ENCODE results near the gene WFDC12.

Gene WFDC12

DNA sequence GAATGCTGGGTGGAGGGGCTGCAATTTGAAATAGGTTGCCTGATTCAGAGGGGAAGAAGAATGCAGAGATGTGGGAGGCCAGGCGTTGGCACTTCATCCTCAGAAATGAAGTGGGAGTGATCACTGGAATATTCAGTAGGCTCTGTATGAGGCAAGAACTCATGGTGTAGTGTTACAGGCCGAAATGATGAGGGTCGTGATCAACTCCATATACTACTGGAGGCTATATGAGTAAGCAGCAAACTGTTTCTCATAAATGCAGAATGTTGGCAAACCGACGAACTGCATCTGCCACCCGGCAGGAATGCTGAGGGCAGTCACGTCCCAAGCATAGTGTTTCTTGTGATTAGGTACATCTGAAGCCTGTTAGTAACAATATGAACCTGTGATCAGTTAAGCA is 36.0 kb downstream of the WFDC12 start:
- DNase-seq, result no peak

DNA sequence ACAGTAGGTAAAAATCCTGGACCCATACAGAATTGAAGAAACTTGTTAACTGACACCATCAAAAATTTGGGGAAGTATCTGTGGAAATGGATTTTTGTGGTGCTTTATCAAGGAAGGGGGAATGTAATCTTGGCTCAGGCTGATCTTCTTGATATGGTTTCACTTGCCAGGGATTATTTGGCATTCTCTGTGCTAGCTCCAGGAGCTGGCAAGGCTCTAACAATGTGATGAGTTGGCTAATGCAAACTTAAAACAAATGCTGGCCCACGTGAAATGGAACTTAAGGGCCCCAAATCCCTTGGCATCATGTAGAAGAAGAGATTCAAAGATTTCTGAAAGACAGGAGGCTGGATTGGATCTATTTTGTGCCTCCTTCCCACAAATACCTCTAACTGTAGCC is 36.5 kb downstream of the WFDC12 start:
- DNase-seq, result no peak

DNA sequence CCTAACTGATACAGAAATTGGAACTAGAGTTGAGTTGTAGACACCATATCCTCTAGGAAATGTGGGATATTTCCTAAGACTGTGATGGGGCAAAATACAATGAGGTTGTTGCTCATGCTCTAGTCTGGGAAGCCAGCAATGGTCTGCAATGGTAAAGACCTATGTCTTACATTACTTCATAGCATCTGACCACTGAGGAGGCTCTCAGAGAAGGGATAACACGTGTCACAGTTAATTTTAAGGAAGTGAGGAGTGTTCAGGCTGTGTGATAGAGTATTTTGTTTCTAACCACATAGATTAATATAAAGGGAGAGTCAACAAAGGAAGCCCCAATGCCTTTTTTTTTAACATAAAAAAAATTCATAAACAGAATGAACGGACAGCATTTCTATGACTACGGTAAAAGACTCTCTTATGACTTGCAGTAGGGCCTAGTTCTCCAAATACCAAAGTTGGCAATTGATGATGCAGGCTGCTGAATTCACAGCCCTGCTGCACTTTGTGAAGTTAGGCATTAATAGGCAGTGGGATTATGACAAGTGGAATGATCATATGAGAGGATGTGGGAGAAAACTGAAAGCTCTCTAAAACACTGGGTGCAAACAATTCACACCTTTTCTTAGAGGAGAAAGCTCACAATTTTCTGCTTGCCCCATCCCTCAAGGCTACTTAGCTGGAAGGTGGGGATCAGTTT is 37.0 kb downstream of the WFDC12 start:
- no peak for DNase-seq

DNA sequence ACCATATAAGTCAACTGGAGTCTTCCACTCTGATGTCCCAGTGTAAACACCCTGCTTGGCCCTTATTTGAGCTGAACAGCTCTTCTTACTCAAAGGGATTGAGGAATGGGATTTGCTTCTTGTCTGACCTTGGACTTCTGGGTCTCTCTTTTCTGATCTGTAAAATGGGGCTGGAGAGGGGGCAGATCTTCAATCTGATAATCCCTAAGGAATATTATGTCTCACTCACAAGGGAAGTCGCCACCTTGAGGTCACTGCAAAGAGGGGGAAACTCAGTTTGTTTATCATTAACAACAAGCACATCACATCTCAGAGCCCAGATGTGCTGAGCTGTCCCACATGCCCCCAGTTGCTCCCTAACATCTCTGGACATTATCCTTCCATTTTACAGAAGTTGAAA is 38.4 kb downstream of the WFDC12 start:
- DNase-seq, result no peak

DNA sequence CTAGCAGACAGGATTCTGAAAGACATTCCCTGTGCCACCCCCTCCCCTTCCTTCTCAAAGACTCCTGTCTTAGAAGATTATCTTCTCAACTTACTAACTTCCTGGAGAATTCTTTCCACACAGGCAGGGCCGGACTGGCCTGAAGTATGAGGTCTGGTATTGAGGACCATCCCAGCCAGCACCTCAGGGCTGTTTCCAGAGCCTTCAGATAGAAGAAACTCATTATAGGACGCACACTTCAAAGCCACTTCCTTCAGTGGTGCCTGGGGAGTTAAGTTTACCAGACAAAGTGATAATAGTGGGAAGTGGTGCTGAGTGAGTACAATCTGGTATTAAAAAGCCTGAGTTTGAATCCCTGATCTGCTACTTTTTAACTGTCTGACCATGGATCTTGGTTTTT is 39.0 kb downstream of the WFDC12 start:
- DNase-seq, result no peak

DNA sequence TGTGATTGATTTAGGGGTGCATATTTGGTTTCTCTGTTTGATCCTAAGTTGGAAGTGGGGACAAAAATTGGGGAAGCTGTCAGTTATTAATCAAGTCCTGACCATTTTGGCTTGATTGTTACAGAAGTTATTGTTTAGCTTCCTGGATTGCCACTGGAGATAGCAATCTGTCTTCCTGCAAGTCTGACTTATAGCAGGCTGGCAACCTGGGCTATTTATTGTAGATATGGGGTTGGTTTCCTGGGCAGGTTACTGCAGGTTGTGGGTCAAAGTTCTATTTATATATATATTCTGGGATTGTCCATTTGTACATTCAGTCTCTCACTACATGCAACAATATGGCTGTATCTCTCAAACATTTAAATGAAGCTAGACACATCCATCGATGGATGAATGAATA is 41.1 kb downstream of the WFDC12 start:
- no peak for DNase-seq

DNA sequence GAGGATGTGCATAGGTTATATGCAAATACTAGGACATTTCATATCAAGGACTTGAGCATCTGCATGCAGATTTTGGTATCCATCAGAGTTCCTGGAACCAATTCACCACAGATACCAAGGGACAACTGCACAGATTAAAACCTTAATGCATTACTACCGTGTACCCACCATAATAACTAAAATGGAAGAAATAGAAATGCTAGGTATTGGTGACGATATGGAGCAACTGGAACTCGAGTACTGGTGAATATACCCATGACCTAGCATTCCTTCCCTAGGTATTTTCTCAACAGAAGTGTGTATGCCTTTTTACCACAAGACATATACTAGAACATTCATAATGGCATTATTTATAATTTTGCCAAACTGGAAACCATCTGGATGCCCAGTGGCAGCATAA is 41.8 kb downstream of the WFDC12 start:
- DNase-seq, result no peak

DNA sequence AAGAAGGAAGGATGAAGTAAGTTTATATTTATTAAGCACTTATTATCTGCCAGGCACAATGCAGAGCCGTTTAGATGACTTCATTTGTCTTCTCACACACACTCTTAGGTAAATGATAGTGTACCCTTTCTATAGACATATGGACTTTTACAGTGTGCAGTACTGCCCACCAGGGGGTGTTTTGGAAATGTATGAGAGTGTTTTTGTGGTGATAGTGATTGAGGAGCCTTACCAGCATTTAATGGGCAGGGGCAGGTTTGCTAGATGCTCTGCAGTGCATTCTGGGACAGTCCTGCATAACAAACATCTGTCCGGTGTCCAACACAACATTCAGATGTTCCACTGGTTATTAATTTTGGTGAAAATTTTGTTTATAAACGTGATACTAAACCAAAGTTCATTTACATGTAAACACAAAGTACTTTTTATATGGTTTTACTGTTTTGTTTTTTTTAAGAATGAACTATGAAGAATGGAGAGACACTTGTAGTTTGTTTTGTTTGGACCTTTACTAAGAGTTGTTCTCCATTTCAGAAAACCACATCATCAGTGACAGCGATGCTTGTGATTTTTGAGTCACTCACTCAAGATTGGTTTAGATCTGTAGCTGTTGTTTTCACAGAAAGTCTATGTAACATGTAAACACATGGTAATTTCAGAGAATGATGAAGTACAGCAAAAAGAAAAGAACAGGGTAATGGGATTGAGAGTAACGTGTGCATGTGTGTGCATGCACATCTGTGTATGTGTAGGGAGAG is 43.2 kb downstream of the WFDC12 start:
- no peak for DNase-seq

DNA sequence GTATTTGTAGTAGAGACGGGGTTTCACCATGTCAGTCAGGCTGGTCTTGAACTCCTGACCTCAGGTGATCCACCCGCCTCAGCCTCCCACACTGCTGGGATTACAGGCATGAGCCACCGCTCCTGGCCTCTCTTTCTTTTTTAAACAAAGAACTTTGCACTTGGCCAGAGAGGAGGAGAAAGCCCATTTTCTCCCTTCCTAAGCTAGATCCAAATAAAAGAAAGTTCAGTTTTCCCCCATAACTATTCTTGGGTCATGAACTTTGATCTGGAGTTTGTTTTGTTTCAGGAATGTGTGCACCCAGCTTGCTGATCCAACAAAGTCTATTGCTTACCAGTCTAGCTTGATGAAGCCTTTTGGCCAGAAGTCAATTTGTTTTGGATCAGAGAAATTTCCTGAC is 46.7 kb downstream of the WFDC12 start:
- no peak for DNase-seq
